Activated CD8-positive, alpha-beta memory T cell treated with anti-CD3 and anti-CD28 coated beads, Interleukin-2, amount 50 U/mL, for 24 hours (primary cell): ENCODE data around the gene ZNF302.
"Not testable (repeated sequence)": the region's sequence is repeated elsewhere in the genome, so short reads cannot be mapped to it uniquely, and the experiment has no call there.

Experiments
- DNase-seq: peaks from one replicate; pipeline ENCODE4 v3.0.0-alpha.2; 2020; ENCODE audit errors: extremely low read depth

Gene ZNF302

DNA sequence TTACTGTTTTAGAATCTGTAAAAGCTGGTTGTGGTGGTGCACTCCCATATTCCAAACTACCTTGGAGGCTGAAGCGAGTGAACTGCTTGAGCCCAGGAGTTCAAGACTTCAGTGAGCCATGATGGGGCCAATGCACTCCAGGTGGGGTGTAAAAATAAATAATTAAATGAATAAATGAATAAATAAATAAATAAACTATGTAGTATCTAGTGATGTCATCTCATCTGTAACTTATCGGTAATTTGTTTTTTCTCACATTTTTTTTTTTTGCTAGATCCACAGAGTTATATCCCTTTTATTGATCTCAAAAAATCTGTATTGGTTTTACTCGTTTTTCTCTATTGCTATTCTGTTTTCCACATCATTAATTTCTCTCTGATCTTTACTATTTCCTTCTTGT, 5.5 kb upstream of the ZNF302 start:
- DNase-seq: no peak

DNA sequence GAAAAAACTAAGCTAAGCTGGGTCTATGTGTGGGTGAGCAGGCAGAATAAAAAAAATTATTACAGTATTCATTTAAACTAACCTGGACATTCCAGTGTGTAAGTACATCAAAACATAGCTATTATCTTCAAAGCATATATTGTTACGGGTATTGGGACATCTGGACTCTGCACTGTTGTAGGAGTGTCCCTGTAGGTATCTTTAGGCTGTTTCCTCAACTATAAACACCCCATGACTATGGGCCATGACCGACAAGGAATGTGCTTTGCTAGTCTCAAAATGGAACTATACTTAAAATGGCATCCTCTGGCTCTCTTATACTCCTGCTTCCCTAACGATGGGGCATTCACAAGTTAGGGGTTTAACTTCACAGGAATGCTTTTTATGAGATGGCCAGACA, 3.9 kb upstream of the ZNF302 start:
- DNase-seq: no peak

DNA sequence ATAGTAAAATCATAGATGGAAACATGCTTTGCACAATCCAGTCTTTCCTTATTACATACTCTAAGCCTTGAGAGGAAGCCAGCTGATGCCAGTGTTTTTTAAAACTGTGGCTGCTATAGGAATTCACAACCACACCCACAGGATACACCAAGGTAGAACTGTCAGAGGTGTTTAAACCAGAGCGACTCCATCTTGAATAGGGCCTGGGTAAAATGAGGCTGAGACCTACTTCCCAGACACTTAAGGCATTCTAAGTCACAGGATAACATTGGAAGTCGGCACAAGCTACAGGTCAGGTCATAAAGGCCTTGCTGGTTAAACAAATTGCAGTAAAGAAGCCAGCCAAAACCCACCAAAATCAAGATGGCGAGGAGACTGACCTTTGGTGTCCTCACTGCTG, 2.2 kb upstream of the ZNF302 start:
- DNase-seq: no peak

DNA sequence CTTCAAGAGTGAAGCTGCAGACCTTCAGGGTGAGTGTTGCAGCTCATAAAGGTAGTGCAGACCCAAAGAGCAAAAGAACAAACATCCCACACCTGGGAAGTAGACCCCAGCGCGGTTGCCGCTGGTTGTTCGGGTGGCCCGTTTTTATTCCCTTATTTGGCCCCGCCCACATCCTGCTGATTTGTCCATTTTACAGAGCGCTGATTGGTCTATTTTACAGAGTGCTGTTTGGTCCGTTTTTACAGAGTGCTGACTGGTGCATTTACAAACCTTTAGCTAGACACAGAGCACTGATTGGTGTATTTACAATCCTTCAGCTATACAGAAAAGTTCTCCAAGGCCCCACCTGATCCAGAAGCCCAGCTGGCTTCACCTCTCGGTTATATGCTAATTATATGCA, 1.6 kb upstream of the ZNF302 start:
- DNase-seq: no peak

DNA sequence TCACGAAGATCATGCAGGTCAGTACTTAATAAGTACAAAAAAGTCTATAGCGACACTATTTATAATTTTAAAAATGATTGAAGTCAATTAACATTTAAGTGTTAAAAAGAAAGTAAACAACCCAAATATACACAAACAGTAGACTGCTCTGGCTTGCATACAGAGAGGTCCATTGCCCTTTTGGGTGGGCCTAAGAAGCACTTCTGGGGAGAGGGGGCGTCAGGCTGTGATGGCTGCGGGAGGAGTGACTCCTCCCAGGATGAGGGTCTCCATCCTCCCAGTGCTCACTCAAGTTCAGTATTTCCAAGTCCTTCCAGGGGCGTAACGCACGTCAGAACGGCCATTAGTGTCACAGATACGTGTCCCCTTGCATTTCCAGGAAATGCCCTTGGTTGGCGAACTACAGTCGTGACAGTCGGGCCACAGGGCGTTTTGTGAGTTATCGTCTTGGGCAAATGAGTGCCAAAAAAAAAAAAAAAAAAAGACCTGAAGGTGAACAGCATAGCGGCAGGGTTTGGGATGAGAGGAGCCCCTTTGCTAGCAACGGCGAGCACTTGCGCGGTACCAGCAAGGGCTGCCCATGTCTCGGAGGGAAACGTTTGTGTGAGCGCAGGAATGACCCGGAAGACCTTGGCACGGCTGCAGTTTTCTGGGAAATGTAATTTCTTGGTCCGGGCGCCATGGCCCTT, 637 bp upstream of the ZNF302 start, which contains the start of gene SCGB2B2:
SCGB2B2 (minus strand) TSS at position 463 of the 689 bp plus-strand sequence. CDS start 82,596 bp downstream, outside the sequence.
- DNase-seq: peak; percentile 49

DNA sequence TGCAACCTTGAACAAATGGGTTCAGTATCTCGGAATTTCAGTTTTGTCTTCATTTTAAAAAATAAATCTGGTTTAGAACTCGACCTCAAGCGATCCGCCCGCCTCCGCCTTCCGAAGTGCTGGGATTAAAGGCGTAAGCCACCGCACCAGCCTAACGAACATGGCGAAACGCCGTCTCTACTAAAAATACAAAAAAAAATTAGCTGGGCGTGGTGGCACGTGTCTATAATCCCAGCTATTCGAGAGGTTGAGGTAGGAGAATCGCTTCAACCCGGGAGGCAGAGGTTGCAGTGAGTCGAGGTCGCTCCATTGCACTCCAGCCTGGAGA, 571 bp downstream of the ZNF302 start:
- no peak for DNase-seq

DNA sequence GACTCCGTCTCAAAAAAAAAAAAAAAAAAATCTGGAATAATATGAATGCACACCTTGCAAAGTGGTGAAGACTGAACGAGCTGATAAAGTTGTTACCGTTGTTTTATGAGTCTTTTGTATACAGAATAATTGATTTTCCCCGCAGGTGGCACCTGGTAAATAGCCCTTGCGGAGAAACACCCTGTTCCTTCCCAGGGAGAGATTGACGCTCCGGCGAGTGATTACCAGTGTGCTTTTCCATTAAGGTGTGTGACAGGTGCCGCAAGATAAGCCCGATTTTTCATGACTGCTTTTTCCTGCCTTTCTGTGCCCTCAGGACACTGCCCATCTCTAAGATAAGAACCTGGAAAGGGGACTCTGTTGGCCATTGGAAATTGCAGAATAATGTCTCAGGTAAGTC, 943 bp downstream of the ZNF302 start:
- DNase-seq: no peak

DNA sequence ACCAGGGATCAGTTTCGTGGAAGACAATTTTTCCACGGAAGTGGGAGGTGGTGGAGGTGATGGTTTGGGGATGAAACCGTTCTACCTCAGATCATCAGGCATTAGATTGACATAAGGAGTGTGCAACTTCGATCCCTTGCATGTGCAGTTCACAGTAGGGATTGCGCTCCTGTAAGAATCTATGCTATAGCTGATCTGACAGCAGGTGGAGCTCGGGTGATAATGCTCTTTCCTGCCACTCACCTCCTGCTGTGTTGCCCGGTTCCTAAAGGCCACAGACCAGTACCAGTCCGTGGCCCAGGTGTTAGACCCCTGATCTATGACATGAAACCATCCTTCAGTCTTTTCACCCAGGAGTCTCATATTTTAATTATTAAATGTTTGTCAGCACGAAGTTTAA, 4.0 kb downstream of the ZNF302 start:
- no peak for DNase-seq

DNA sequence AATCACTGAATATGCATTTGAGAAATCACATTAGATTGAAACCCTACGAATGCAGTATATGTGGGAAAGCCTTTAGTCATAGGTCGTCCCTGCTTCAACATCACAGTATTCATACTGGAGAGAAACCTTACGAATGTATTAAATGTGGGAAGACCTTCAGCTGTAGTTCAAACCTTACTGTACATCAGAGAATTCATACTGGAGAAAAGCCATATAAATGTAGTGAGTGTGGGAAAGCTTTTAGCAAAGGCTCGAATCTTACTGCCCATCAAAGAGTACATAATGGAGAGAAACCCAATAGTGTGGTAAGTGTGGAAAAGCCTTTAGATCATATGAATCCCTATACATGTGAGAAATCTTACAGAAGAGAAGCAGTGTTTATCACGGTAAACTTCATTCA, 7.8 kb downstream of the ZNF302 start:
- DNase-seq: not testable (repeated sequence)

DNA sequence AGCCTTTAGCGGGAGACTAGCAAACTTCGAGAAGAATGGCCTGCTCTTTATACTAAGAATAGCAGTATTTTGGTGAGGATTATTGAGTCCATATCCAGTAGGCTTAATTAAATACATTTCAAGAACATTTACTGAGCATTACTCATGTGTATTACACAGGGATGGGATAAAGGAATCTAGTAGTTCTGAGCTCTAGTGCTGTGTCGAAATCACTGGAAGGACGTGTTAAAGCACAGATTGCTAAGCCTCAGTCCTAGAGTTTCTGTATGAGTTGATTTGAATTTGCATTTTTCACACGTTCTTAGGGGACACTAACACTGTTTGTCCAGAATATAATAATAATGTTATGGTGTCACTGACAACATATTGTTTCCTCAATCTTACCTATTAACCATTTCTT, 9.0 kb downstream of the ZNF302 start:
- DNase-seq: no peak

DNA sequence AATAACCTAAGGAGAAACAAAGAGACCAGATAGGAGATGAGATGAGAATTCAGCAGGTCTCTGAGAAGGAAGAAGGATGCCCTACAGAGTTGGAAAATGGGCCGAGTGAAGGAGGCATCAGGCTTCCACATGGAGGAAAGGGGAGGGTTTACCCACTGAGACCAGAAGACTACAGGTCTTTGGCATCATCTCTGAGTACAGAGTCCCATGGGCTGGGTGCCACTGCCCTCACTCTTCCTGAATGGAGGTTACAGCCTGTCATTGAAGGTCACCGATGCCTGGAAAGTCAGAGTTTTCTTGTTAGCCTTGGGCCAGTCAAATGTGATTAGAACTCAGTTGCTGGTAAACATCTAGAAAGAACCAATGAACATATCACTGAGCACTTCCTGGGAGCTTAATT, 9.9 kb downstream of the ZNF302 start:
- DNase-seq: no peak

DNA sequence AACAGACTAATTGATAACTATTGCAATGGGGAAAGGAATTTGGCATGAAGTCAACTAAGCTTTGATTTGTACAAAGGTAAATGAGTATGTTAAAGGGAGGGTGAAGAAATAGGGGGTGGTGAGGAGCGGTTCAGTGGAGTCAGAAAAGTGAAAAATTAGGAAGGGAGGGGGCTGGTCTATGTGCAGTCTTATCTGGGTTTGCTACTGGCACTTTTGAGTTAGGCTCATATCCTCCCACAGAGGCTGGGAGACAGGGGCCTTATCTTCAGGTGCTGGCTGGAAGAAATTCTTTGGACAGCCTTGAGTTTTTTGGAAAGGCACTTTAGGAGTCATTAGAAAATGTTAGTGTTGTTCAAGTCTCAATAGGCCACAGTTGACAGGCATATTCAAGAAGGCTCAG, 11.1 kb downstream of the ZNF302 start:
- DNase-seq: no peak

DNA sequence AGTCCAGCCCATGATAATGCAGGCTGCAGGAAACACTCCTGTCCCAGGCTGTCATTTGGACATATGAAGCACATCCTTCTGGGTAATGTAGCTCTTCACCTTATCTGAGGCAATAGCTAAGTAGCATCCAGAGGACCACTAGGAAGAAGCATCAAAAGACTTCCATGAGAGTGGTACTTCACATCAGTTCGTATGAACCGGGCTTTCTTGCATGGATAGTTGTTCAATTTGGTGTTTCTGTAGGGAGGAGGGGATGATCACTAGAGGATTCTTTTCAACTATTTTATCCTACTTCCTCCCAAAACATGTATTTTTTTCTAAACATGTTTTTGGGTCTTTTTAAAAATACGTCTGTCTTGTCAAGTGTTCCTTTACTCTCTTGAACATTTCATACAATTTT, 12.9 kb downstream of the ZNF302 start:
- no peak for DNase-seq

DNA sequence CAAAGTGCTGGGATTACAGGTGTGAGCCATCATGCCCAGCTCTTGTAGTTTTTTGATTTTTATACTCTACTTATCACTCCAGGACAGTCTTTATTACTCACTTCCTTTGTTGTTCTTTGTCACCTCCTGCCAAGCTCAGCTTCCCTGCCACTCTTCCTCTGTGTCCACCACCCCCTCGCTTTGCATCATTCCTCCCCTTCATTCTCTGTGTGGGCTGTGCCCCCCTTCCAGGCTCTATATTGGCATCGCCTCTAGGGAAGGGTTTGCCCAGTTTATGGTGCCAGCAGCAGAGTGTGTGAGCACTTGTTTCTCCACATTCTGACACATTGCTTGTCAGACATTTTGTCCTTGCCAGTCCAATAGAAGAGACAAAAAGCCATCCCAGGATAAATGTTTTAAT, 15.1 kb downstream of the ZNF302 start:
- DNase-seq: no peak

DNA sequence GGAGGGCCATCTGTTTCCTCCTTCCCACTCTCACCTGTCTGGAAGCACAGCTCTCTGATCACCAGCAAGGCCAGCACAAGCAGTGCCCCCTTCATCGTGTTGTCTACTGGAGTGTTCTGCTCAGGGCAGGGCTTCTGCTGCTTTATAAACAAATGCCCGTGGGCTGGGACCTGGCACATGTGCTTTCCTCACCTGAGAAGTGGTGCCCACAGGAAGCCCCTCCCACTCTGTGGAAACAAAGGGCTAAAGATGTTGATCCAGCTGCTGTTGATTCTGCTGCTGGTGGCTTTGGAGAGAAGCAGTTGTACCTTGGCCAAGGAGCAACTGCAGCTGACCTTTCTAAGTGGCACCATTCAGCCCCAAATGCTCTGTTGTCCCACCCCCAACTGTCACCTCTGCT, 30.2 kb downstream of the ZNF302 start:
- no peak for DNase-seq

DNA sequence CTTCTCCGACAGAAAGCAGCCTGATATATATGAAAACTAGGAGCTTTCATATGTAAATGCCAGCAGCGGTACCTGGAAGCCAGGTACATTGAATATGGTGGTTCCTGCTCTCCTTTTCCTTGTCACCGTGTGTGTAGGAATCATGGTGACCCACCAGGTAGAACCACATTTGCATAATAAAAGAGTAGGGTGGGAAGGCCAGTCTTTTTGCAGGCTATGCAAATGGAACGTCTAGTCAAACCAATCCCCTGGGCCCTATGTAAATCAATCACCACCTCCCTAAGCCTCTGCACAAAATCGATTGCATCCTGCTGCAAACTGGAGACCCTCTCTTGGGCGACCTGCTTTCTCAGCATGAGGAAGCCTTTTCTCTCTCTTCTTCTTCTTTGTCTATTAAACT, 34.4 kb downstream of the ZNF302 start:
- DNase-seq: no peak

DNA sequence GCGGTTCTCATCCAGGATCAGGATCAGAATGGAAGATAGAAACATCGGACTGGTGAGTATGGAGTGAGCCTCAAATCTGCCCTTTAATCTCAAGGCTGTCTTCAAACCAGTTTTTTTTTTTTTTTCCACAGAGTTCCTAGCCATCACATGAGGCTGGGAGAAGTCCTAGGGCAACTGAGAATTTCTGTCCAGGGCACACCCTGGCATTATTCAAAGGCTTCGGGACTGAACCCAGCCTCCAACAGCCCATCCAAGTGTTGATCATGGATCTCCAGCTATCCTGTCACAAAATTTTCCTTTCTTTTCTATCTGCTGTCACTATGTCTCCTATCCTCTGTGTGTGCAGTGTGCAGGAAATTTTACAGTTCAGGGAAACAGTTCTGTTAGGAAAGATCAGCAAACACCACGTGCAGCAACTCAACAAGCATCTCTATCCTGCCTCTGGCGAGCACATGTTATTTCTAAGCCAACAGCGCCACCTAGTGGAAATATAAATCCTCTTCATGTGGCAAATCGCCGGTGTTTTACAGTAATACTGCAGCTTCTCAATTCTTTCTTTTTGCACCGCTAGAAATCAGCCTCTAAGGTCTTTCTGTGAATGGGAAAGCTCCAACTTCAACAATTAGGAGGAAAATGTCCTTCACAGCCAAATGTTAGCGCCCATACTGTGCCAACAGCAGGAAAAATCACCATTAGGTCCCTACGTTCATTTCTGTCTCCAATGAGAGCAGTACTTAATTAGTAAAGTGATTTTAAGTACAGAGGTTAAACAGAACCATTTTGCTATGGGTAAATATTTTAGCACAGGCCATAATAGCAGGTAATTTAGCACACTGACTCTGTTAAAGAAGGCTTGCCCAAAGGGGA, 35.1 kb downstream of the ZNF302 start:
- peak; percentile 39 for DNase-seq

DNA sequence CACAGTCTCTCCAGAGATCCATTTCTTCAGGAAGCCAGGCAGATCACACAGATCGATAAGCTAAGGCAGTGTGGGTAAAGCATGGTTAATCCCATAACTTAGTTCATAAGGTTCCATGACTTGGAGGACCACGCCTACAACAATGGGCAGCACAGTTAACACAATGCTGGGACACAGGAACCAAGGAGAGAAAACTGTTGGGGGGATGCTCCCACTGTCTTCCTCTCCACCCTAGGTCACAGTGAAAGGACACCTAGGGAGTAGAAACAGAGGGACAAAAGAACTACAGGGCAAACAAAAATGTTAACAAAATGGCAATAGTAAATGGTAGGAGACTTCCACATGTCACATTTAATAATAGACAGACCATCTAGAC, 35.8 kb downstream of the ZNF302 start:
- DNase-seq: no peak

DNA sequence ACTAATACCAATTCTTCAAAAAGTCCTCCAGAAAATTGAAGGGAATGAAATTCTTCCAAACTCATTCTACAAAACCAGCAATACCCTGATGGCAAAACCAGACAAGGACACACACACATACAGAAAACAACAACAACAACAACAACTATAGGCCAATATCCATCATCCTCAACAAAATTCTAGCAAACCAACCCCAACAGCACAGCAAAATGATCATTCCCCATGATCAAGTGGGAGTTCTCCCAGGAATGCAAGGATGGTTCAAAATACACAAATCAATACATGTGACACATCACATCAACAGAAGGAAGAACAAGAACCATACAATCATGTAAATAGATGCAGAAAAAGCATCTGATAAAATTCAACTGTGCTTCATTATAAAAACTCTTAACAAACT, 37.9 kb downstream of the ZNF302 start:
- DNase-seq: no peak

DNA sequence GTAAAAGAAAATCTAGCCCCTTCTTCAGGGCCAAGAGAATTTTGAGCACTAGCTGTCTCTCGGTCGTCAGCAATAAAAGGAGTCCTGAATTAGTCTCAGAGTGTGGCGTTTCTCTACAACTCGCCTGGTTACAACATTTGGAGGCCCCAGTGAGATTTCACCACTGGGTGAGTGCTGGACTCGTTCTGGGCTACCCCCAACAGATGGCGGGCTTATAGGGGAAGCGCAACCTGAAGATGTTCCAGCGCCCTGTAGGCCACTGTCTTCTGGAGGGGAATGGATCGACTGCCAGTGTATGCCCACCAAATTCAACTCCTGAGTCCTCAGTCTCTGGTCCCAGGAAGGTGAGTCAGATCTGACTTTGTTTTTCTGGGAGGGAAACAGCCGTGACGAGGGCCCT, 44.9 kb downstream of the ZNF302 start:
- no peak for DNase-seq

DNA sequence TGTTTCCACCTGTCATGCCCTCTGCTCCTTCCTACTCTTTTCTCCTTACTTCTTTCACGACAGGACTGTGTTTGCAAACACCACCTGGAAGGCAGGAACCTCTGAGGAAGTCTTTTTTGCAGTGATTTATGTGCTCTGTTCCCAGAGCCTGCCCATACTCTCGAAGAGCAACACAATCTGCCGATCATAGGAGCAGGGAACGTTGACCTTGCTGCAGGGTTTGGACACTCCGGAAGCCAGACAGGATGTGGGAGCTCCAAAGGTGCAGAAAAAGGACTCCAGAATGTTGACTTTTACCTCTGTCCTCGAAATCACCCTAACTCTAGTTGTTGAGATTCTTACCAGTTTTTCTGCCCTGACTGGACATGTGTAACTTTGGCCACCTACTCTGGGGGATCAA, 47.9 kb downstream of the ZNF302 start:
- DNase-seq: no peak

DNA sequence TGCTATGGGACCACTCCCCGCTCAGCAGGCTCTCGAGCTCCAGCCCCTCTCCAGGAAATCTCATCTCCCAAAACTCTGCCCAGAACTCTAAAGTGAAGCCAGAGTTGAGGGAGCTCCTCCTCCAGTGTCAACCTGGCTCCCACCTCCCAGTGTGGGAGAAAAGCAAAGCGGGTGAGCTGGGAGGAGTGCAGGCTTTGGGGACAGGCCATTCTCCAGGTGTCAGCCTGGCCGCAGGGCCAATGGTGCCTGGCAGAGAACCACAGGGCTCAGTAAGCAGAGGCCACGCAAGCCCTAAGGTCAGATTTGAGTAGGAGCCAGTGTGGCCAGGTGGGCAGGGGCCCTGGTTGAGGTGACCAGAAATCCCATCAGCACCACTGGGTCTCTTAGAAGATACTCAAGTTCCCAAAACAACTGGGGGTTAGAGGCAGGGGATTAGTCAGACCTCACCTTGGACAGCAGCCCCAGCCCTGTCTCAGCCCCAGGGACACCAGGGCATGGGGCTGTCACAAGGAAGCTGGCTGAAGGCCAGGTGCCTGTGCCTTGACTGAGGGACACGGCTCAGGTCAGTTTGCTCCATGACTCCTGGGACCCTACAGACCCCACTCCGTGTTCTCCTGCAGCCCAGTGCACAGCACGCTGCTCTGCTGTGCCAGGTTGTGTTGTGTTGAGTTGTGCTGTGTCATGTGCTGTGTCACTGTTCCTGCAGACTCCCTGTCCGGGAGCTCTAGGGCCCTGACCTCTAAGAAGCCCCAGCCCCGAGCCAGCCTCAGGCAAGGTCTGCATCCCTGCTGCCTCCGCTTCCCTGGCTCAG, 53.7 kb downstream of the ZNF302 start:
- no peak for DNase-seq

DNA sequence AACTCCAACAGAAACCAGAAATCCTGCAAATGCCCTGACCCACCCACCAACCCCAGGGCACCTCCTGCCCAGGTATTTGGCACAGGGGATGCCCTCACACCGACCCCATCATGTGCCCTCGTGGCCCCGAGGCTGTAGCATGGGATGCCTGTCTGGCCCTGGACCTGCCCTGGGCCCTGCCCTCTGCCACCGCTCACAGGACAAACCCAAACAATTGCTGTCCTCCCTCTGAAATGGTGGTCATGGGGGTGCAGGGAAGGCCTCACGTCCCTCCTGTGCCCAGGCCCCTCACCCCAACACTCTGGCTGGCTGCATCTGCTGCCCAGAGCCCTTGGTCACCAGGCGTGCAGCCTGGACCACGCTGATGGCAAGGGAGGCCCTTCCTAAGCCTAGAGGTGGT, 54.5 kb downstream of the ZNF302 start:
- no peak for DNase-seq
